ENCODE results near the gene NUBP2. TPM values are rescaled to one million over a fixed set of nuclear protein-coding genes. Genes with fewer than 3 reads are reported as not detected.

Gene NUBP2
- total RNA-seq, 4 donors from 2014 or later, result 47.1 to 99.9 (median 59.3) TPM

GRCh38 chr16:1790611-1791255 is 8.0 kb downstream of the NUBP2 start:
- H3K4me3 ChIP-seq, result no peak overlapping the region
- peaks cover 0 to 43% (median 0%) of the 10 kb centered on the region in 3 donors for H3K36me3 ChIP-seq
- H3K9me3 ChIP-seq, result no peaks in the 10 kb centered on the region
- no peak for TF ChIP-seq CTCF (IDR thresholded peaks at IDR 0.05)
- TF ChIP-seq POLR2A (IDR thresholded peaks at IDR 0.05), result no peak
- H3K27me3 ChIP-seq, result no peaks in the 10 kb centered on the region
- peak in 2 of 3 donors; percentile 42 to 44 for DNase-seq
- H3K27ac ChIP-seq, result no peak overlapping the region
- H3K4me1 ChIP-seq, result no peaks in the 10 kb centered on the region

- no peaks in the 10 kb centered on the region for H3K9me3 ChIP-seq
- no peak overlapping the region for H3K27ac ChIP-seq
- TF ChIP-seq CTCF (IDR thresholded peaks at IDR 0.05) (no peak), POLR2A (IDR thresholded peaks at IDR 0.05) (no peak)
- H3K36me3 ChIP-seq, result peaks cover 0 to 40% (median 0%) of the 10 kb centered on the region in 3 donors
- H3K4me1 ChIP-seq, result no peaks in the 10 kb centered on the region
- H3K27me3 ChIP-seq, result no peaks in the 10 kb centered on the region
- H3K4me3 ChIP-seq, result no peak overlapping the region
- DNase-seq, result peak in 2 of 3 donors; percentile 43 to 46
Observed at GRCh38 chr16:1791256-1791942, 8.6 kb downstream of the NUBP2 start.

GRCh38 chr16:1791943-1792812 is 9.4 kb downstream of the NUBP2 start:
- Histone ChIP-seq H3K27ac (no peak overlapping the region), H3K4me3 (no peak overlapping the region), H3K4me1 (no peaks in the 10 kb centered on the region), H3K9me3 (no peaks in the 10 kb centered on the region), H3K27me3 (no peaks in the 10 kb centered on the region), H3K36me3 (peaks cover 0 to 32% (median 0%) of the 10 kb centered on the region in 3 donors)
- TF ChIP-seq CTCF (IDR thresholded peaks at IDR 0.05) (no peak), POLR2A (IDR thresholded peaks at IDR 0.05) (no peak)
- DNase-seq, result peak in 1 of 3 donors; percentile 47

- no peaks in the 10 kb centered on the region for H3K27me3 ChIP-seq
- H3K4me3 ChIP-seq, result no peak overlapping the region
- H3K36me3 ChIP-seq, result peaks cover 0 to 25% (median 0%) of the 10 kb centered on the region in 3 donors
- no peak for DNase-seq
- H3K9me3 ChIP-seq, result peaks cover 0 to 2% (median 0%) of the 10 kb centered on the region in 4 donors
- TF ChIP-seq CTCF (IDR thresholded peaks at IDR 0.05) (no peak), POLR2A (IDR thresholded peaks at IDR 0.05) (no peak)
- H3K27ac ChIP-seq, result no peak overlapping the region
- no peaks in the 10 kb centered on the region for H3K4me1 ChIP-seq
Observed at GRCh38 chr16:1792836-1793577, 10.2 kb downstream of the NUBP2 start.
